ENCODE data around the gene FLG. TPM values are rescaled to one million over a fixed set of nuclear protein-coding genes. Genes with fewer than 3 reads are reported as not detected.
"Not testable (repeated sequence)": the region's sequence is repeated elsewhere in the genome, so short reads cannot be mapped to it uniquely, and the experiment has no call there.

Gene FLG
- total RNA-seq (2014; rRNA removed; shearing (Covaris generic)) = 0.03 and 0.04 TPM in 2 replicates

DNA sequence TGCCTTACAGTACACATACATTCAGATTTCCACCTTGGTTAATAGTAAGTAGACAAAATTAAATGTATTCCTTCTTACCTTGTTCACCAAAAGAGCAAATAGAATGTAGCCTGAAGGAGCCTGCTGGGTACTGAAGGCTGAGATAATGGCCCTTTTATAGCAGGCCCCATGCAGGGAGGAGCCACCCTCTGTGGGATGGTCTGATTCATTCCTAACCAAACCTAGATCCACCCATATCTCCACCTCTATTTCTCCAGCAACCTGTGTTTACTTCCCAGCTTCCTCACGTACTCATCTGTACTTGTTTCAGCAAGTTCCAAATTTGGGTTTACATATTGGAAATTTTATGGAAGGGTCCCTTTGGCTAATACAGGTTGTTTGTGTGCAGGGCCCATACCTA is at the start of gene FLG:
Gene FLG, minus strand, starts transcription at position 129 of the 400 bp plus-strand sequence. CDS start 9,783 bp downstream, outside the sequence.
- no peak within 1 kb of the TSS for H3K4me3 ChIP-seq
- H3K36me3 ChIP-seq = no peaks in the 10 kb centered on the region
- H3K4me1 ChIP-seq = peaks cover 12% of the 10 kb centered on the region
- no peaks in the 10 kb centered on the region for H3K27me3 ChIP-seq
- no peak within 1 kb of the TSS for H3K27ac ChIP-seq
- no peaks in the 10 kb centered on the region for H3K9me3 ChIP-seq (replicated peaks)
- DNase-seq = no peak

DNA sequence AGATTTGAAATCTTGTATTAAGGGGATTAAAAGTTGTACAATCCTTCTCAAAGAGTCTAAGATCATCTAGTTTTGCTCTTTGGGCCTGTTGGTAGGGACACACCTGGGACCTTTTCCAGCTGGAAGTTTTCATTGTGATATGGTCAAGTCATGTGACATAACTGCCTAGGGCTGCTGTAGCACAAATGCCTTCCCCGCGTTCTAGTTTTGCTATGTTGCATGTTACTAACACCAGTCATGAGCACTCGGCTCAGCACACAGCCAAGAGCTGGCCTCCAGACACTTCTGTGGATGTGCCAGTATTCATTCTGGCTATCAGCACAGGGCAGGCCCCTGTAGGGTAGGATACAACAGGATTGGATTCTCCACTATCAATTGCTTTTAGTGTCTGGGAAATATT is 49.4 kb upstream of the FLG start:
- Histone ChIP-seq H3K27me3 (no peaks in the 10 kb centered on the region), H3K27ac (no peak overlapping the region), H3K4me1 (no peaks in the 10 kb centered on the region), H3K4me3 (no peak overlapping the region), H3K9me3 (replicated peaks) (no peaks in the 10 kb centered on the region), H3K36me3 (no peaks in the 10 kb centered on the region)
- DNase-seq = no peak

DNA sequence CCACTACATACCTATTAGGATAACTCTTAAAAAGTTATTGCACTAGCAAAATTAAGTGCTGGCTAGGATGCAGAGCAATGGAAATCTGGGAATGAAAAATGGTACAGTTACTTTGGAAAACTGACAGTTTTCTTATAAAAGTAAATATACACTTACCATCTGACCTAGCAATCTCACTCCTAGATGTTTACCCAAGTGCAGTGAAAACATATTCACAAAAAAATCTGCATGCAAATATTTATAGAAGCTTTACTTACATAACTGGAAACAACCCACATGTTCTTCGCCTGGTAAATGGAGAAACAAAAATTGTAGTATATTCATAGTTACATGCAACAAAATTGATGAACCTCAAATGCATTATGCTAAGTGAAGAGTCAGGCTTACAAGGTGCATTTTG is 47.6 kb upstream of the FLG start:
- no peak for DNase-seq
- Histone ChIP-seq H3K4me3 (no peak overlapping the region), H3K9me3 (replicated peaks) (no peaks in the 10 kb centered on the region), H3K4me1 (no peaks in the 10 kb centered on the region), H3K36me3 (no peaks in the 10 kb centered on the region), H3K27ac (no peak overlapping the region), H3K27me3 (no peaks in the 10 kb centered on the region)

DNA sequence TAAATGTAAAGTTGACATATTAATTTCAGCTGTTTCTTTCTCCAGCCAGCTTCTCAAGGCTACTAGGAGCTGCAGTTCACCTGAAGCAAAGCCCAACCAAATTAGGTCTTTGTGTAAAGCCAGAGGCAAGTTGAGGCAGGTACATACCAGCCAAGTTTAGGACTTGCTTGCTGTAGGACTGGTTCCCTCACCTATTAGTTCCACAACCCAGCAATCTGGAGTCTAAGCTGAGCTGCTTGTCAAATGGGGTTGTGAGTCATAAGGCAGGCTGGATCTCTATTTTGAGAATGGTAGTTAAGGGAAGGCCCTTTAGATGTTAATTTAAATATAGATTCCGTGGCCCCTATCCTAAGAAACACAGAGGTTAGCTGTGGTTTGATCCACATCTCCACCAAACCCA is 42.4 kb upstream of the FLG start:
- H3K4me3 ChIP-seq = no peak overlapping the region
- no peaks in the 10 kb centered on the region for H3K4me1 ChIP-seq
- no peaks in the 10 kb centered on the region for H3K27me3 ChIP-seq
- no peaks in the 10 kb centered on the region for H3K36me3 ChIP-seq
- H3K9me3 ChIP-seq (replicated peaks) = no peaks in the 10 kb centered on the region
- DNase-seq = no peak
- H3K27ac ChIP-seq = no peak overlapping the region

DNA sequence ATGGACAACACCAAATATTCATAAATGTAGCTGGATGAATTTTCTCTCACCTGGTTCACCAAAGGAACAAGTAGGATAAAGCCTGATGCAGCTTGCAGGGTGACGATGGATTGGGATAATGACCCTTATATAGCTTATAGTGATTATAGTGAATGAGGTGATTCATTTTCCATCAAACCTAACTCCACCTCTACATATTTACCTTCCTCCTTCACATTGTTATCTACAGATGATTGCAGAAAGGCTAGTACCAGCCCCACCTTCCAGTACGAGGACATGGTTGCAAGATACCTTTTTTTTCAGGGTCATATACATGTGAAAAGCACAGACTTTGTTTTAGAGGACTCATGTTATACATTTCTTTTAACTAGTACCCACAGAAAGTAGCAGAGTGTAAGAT is 34.9 kb upstream of the FLG start, which contains the start of gene FLG2:
Gene FLG2, minus strand, starts transcription at position 101 of the 400 bp plus-strand sequence. CDS start 1,122 bp downstream, outside the sequence.
- H3K36me3 ChIP-seq = no peaks in the 10 kb centered on the region
- no peak for DNase-seq

DNA sequence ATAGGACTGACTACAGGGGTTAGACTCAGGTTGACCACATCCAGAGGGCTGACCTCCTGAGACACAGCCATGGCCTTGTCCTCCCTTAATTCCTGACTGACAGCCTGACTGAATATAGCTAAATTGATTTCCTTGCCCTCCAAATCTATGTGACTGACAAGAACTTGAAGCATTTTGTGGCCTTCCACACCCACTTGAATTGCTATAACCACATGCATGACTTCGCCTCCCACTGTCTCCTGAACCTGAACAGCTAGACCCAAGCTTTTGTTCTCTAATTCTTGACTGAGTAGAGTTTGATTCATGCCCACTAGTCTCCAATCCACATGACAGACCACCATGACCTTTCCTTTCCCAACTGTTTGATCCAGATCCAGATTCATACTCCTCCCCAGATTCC is 31.7 kb upstream of the FLG start:
- H3K4me1 ChIP-seq = no peaks in the 10 kb centered on the region
- no peaks in the 10 kb centered on the region for H3K36me3 ChIP-seq
- no peak overlapping the region for H3K27ac ChIP-seq
- no peaks in the 10 kb centered on the region for H3K27me3 ChIP-seq
- DNase-seq = no peak
- no peak overlapping the region for H3K4me3 ChIP-seq
- no peaks in the 10 kb centered on the region for H3K9me3 ChIP-seq (replicated peaks)

More for the DNA sequence above, 34.9 kb upstream of the FLG start, which contains the start of gene FLG2:
- Histone ChIP-seq H3K27ac (no peak within 1 kb of the TSS), H3K9me3 (replicated peaks) (no peaks in the 10 kb centered on the region), H3K4me3 (no peak within 1 kb of the TSS), H3K27me3 (no peaks in the 10 kb centered on the region), H3K4me1 (no peaks in the 10 kb centered on the region)

DNA sequence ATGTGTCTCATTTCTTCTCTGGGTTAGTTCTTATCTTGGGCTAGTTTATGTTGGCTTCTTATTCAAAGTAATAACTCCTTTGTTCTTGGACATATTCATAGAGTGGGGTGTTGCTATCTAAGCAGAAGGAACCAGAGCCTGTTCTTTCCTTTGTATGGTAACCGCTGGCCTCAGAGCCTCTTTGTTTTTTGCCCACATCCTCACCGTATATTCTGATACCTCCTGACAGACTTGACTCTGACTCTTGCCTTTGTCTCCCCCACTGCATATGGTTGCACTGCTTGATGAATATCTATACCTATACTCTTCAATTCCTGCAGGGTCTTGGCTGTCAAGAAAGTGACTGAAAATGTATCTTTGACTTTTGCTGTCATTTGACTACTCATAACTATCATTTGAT is 24.6 kb upstream of the FLG start:
- Histone ChIP-seq H3K27ac (no peak overlapping the region), H3K27me3 (no peaks in the 10 kb centered on the region), H3K9me3 (replicated peaks) (no peaks in the 10 kb centered on the region), H3K36me3 (no peaks in the 10 kb centered on the region), H3K4me3 (no peak overlapping the region), H3K4me1 (no peaks in the 10 kb centered on the region)
- DNase-seq = no peak

DNA sequence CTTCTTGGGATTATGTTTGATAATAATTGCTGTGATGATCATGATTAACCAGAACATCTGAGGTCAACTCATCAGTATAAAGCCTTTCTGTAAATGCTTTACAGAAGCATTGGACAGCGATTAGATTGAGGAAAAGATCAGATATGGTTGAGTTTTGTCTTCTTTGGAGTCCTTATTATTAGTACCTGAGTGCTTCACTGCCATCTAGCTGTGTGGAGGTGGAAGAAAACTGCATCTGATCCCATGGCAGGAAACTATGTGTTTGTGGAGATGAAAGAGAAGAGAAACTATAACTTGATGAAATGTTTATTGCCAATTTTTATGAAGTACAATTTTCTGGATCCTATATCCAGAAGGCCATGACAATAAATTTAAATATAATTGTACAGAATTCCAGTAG is 23.4 kb upstream of the FLG start:
- Histone ChIP-seq H3K36me3 (no peaks in the 10 kb centered on the region), H3K4me1 (no peaks in the 10 kb centered on the region), H3K9me3 (replicated peaks) (no peaks in the 10 kb centered on the region), H3K27me3 (no peaks in the 10 kb centered on the region), H3K4me3 (no peak overlapping the region), H3K27ac (no peak overlapping the region)
- DNase-seq = peak in 1 of 2 experiments; percentile 5

DNA sequence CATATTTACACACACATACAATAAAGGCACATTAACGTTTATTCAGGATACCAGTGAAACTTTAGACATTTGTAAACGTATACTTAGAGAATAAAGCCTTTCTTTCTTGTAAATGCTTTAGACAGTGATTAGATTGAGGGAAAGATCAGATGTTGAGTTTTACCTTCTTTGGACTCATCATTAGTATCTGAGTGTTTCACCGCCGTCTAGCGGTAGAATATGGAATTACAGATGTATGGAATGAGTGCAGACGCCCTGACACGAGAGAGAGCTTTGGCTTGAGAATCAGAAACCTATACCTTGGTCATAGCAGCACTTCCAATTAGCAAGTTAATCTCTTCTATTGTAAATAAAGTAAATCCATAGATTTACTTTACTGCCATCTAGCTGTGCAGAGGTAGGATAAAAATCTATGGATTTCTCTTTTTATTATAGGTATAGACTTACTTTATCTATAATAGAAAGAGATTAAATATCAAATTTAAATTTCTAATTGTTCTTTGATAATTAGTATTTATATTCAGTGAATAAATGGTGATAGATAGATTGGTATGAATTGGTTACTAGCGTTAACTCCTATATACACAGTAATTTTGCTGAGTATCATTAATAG is 22.2 kb upstream of the FLG start:
- Histone ChIP-seq H3K9me3 (replicated peaks) (no peaks in the 10 kb centered on the region), H3K27ac (no peak overlapping the region), H3K36me3 (no peaks in the 10 kb centered on the region), H3K27me3 (no peaks in the 10 kb centered on the region), H3K4me3 (no peak overlapping the region), H3K4me1 (no peaks in the 10 kb centered on the region)
- DNase-seq = peak; percentile 28 to 78

DNA sequence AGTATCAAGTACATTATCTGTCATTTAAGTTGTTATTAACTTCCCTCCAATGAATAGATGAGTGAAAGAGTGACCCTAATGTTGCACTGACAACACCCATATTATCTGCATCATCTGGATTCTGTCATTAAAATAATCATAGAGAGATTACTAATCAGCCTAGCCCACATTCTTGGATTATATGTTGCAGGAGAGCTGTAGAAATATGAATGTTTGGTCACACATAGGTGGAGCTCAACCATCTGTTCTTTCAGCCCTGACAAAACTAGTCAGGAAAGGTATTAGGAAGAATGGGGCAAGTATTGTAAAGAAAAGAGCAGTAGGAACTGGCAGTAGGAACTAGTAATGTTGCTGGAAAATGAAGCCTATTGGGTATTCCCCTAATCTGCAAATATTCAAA is 19.4 kb upstream of the FLG start:
- no peaks in the 10 kb centered on the region for H3K4me1 ChIP-seq
- no peaks in the 10 kb centered on the region for H3K9me3 ChIP-seq (replicated peaks)
- H3K27me3 ChIP-seq = no peaks in the 10 kb centered on the region
- H3K4me3 ChIP-seq = no peak overlapping the region
- no peak for DNase-seq
- no peaks in the 10 kb centered on the region for H3K36me3 ChIP-seq
- no peak overlapping the region for H3K27ac ChIP-seq

DNA sequence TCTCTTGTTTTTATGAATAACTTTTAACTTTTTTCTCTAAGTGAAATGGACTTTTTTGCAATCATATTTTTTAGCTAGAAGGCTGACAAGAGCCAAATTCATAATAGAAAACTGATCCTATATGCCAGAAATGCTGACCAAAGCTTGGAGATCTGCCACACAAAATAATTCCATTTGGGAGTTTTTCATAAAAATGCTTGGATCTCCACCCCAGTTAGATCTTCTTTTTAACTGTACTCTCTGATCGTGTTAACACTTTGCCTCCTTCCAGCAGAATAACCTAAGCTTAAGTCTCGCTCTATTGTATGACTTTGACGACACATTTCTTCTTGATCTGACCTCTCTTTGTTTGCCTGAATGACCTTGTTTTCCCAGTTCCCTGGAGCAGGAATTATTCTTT is 18.0 kb upstream of the FLG start:
- no peaks in the 10 kb centered on the region for H3K9me3 ChIP-seq (replicated peaks)
- no peaks in the 10 kb centered on the region for H3K36me3 ChIP-seq
- no peak overlapping the region for H3K4me3 ChIP-seq
- H3K27me3 ChIP-seq = no peaks in the 10 kb centered on the region
- H3K27ac ChIP-seq = no peak overlapping the region
- DNase-seq = no peak
- H3K4me1 ChIP-seq = no peaks in the 10 kb centered on the region

DNA sequence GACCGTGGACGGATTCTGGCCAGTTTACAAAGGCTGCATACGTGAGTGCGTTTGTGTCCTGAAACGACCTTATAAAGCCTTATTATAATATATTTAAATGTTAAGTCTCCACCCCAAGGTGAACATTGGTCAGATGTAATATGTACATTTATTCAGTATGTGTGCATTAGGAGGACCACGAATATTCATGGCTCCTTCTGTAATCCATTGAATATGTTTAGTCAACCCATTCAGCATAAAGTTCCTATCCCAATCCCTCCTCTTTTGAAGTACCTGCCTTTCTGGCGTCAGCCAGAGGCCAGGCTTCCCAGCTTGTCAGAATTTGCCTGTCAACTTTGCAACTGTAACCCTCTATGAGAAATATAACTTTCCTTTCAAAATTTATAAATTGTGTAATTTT is 10.4 kb upstream of the FLG start:
- DNase-seq = no peak
- Histone ChIP-seq H3K27ac (no peak overlapping the region), H3K4me1 (no peaks in the 10 kb centered on the region), H3K27me3 (no peaks in the 10 kb centered on the region), H3K4me3 (no peak overlapping the region), H3K9me3 (replicated peaks) (no peaks in the 10 kb centered on the region), H3K36me3 (no peaks in the 10 kb centered on the region)

DNA sequence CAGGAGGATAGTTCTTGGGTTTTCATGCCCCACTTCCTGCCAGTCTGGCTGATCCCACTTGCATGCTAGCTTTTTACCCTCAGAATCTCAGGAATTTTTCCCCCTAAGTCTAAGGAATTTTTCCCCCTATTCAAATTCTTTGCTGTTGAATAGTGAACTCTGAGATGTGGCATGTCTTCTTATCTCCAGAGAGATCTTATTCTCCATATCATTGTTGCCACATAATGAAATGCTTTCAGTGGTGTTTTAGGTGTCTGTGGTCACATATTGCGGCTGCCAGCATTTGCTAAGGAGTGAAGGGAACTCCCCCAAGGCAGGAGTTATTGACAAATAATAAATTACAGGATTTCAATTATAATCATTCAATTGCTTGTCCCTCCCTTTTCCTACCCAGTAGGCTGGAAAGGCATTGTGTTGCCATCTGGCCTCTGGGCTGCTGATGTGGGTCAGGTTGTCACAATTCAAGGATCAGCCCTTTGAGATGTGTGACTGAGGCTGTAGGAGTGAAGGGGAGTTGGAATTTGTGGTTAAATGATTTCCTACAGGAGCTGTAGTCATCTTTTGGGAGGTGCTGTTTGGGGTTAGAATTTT is 3.9 kb upstream of the FLG start:
- Histone ChIP-seq H3K27ac (peak overlapping the region; percentile 39), H3K9me3 (replicated peaks) (no peaks in the 10 kb centered on the region), H3K4me3 (no peak overlapping the region), H3K27me3 (no peaks in the 10 kb centered on the region), H3K36me3 (no peaks in the 10 kb centered on the region), H3K4me1 (peaks cover 12% of the 10 kb centered on the region)
- peak; percentile 10 to 20 for DNase-seq

DNA sequence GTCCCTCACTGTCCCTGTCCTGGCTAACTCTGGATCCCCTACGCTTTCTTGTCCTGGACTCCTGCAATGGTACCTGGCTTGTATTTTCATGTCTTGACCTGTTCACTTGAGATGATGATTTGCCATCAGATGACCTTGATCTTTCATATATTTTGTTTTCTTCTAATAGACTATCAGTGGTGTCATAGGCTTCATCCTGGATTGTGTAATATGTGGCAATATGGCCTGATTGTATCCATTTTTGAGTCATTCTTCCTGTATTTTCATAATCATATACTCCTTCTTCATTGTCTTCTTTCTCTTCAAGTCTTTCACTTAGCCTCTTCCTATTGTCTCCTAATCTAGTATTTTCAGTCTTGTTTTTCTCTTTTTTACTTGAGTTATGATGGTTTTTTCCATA is 11.1 kb downstream of the FLG start:
- Histone ChIP-seq H3K27me3 (no peaks in the 10 kb centered on the region), H3K9me3 (replicated peaks) (no peaks in the 10 kb centered on the region), H3K27ac (no peak overlapping the region), H3K4me1 (no peaks in the 10 kb centered on the region), H3K4me3 (no peak overlapping the region), H3K36me3 (no peaks in the 10 kb centered on the region)
- DNase-seq = no peak

DNA sequence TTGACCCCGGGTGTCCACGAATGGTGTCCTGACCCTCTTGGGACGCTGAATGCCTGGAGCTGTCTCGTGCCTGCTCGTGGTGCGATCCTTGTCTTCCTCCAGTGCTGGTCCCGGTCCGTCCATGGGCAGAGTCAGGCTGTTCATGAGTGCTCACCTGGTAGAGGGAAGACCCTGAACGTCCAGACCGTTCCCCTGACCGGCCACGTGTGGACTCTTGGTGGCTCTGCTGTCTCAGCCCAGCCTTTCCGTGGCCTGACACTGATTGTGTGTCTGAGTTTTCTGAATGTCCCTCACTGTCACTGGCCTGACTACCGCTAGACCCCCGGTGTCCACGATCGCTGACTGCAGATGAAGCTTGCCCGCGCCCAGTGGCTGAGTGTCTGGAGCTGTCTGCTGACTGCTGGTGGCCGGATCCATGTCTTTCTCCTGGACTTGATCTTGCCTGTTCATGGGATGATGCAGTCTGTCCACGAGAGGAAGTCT is 11.7 kb downstream of the FLG start:
- no peak for DNase-seq
- no peak overlapping the region for H3K27ac ChIP-seq
- H3K9me3 ChIP-seq (replicated peaks) = no peaks in the 10 kb centered on the region
- H3K36me3 ChIP-seq = no peaks in the 10 kb centered on the region
- H3K4me3 ChIP-seq = no peak overlapping the region
- no peaks in the 10 kb centered on the region for H3K4me1 ChIP-seq
- H3K27me3 ChIP-seq = no peaks in the 10 kb centered on the region

DNA sequence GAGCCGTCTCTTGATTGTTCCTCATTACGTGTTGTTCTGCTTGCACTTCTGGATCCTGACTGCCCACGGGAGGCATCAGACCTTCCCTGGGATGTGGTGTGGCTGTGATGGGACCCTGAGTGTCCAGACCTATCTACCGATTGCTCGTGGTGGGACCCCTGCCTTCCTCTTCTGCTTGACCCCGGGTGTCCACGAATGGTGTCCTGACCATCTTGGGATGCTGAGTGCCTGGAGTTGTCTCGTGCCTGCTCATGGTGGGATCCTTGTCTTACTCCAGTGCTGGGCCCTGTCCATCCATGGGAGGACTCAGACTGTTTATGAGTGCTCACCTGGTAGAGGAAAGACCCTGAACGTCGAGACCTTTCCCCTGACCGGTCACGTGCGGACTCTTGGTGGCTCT is 12.9 kb downstream of the FLG start:
- not testable (repeated sequence) for H3K4me3 ChIP-seq; H3K9me3 ChIP-seq (replicated peaks)

More for the DNA sequence above, 12.9 kb downstream of the FLG start:
- not testable (repeated sequence) for H3K27me3 ChIP-seq, DNase-seq, H3K36me3 ChIP-seq, H3K4me1 ChIP-seq, H3K27ac ChIP-seq

All from SJCRH30 (cell line).